ENCODE measurements around the gene FSCN2.
"Not testable (repeated sequence)": the region's sequence is repeated elsewhere in the genome, so short reads cannot be mapped to it uniquely, and the experiment has no call there.

Gene FSCN2

GRCh38 chr17:81531013-81531412, 2.8 kb downstream of the FSCN2 start:
- DNase-seq, result not testable (repeated sequence)

- not testable (repeated sequence) for DNase-seq
Observed at GRCh38 chr17:81531998-81532404, 3.8 kb downstream of the FSCN2 start.

GRCh38 chr17:81532490-81533287, 4.5 kb downstream of the FSCN2 start:
- DNase-seq, result no peak

GRCh38 chr17:81533339-81534141, 5.4 kb downstream of the FSCN2 start:
- no peak for DNase-seq

GRCh38 chr17:81534157-81535006, 6.2 kb downstream of the FSCN2 start:
- DNase-seq, result no peak

- no peak for DNase-seq
Observed at GRCh38 chr17:81535007-81535328, 6.8 kb downstream of the FSCN2 start.

GRCh38 chr17:81535480-81536298, 7.5 kb downstream of the FSCN2 start:
- DNase-seq, result no peak

- peak; percentile 64 for DNase-seq
Observed at GRCh38 chr17:81536299-81537290, 8.4 kb downstream of the FSCN2 start.

- DNase-seq, result peak; percentile 65
Observed at GRCh38 chr17:81537343-81537855, 9.2 kb downstream of the FSCN2 start.

- DNase-seq, result no peak
Observed at GRCh38 chr17:81537856-81538555, 9.8 kb downstream of the FSCN2 start.

GRCh38 chr17:81538651-81539570, 10.7 kb downstream of the FSCN2 start:
- no peak for DNase-seq

- DNase-seq, result no peak
Observed at GRCh38 chr17:81539571-81539900, 11.4 kb downstream of the FSCN2 start.

GRCh38 chr17:81539961-81540675, 11.9 kb downstream of the FSCN2 start:
- no peak for DNase-seq

GRCh38 chr17:81540676-81541027, 12.5 kb downstream of the FSCN2 start:
- no peak for DNase-seq

GRCh38 chr17:81541123-81541522, 12.9 kb downstream of the FSCN2 start:
- DNase-seq, result no peak

GRCh38 chr17:81542431-81543338, 14.5 kb downstream of the FSCN2 start:
- no peak for DNase-seq

- DNase-seq, result no peak
Observed at GRCh38 chr17:81543339-81543675, 15.1 kb downstream of the FSCN2 start.

GRCh38 chr17:81543756-81544155, 15.6 kb downstream of the FSCN2 start:
- no peak for DNase-seq

Measured in hematopoietic multipotent progenitor cell treated with erythropoietin and hydrocortisone succinate and interleukin-3 and kit ligand, for 4 days (in vitro differentiated cells).